Keratinocyte (primary cell): Measurements from ENCODE around the gene CEP43. TPM values are rescaled to one million over a fixed set of nuclear protein-coding genes. Genes with fewer than 3 reads are reported as not detected.

Experiments
- DNase-seq: peaks from one replicate; pipeline ENCODE4 v3.0.0-alpha.2; 2011; ENCODE audit warnings: low read depth, missing footprints, low spot score
- FAIRE-seq: peaks from 2 replicates; lab custom pipeline; 2011; peaks lifted over from hg19 to GRCh38; lab: Jason Lieb, UNC
- H2AFZ ChIP-seq: 2 replicates; pipeline ENCODE4 v1.6.0; 2012; ENCODE audit warnings: low read length, control low read depth, inconsistent platforms; ENCODE audit not compliant: control insufficient read depth
- H3K27ac ChIP-seq: 2 replicates; pipeline ENCODE4 v1.5.1; 2011; ENCODE audit warnings: low read length; ENCODE audit not compliant: control insufficient read depth, insufficient read depth
- H3K27me3 ChIP-seq: 3 replicates; pipeline ENCODE4 v1.6.0; 2011; ENCODE audit warnings: low read length; ENCODE audit not compliant: control insufficient read depth, insufficient read depth; ENCODE audit errors: extremely low read depth
- H3K36me3 ChIP-seq, 2 experiments: 2 replicates in 1 of 2; 3 replicates in 1 of 2; pipeline ENCODE4 v1.5.1; 2011; ENCODE audit warnings: low read length in 2 of 2, mild to moderate bottlenecking in 1 of 2; ENCODE audit not compliant: control insufficient read depth in 2 of 2, insufficient read depth in 2 of 2; ENCODE audit errors: extremely low read depth in 1 of 2
- H3K4me1 ChIP-seq: 3 replicates; pipeline ENCODE4 v1.5.1; 2011; ENCODE audit warnings: low read length; ENCODE audit not compliant: control insufficient read depth, insufficient read depth; ENCODE audit errors: extremely low read depth
- H3K4me2 ChIP-seq: 3 replicates; pipeline ENCODE4 v1.6.0; 2011; ENCODE audit warnings: low read depth, low read length; ENCODE audit not compliant: control insufficient read depth, insufficient read depth; ENCODE audit errors: extremely low read depth
- H3K4me3 ChIP-seq, 3 experiments: fragments of 200-600 bp in 1 of 3; sonication (generic) in 1 of 3; 2 replicates in 2 of 3; 3 replicates in 1 of 3; pipeline ENCODE4 v1.5.1; 2011 to 2016; ENCODE audit warnings: low read length in 3 of 3, mild to moderate bottlenecking in 3 of 3, control low read depth in 2 of 3, inconsistent platforms in 1 of 3, low read depth in 1 of 3, mixed read lengths in 1 of 3, mixed run types in 1 of 3, moderate library complexity in 1 of 3; ENCODE audit not compliant: control insufficient read depth in 2 of 3, insufficient read depth in 2 of 3; ENCODE audit errors: extremely low read depth in 1 of 3
- H3K79me2 ChIP-seq: 2 replicates; pipeline ENCODE4 v1.6.0; 2012; ENCODE audit warnings: low read length; ENCODE audit not compliant: control insufficient read depth, insufficient read depth
- H3K9ac ChIP-seq: 3 replicates; pipeline ENCODE4 v1.6.0; 2011; ENCODE audit warnings: low read length; ENCODE audit not compliant: control insufficient read depth, insufficient read depth; ENCODE audit errors: extremely low read depth
- H3K9me1 ChIP-seq: 3 replicates; pipeline ENCODE4 v1.6.0; 2011; ENCODE audit warnings: low read length; ENCODE audit not compliant: control insufficient read depth, insufficient read depth; ENCODE audit errors: extremely low read depth
- H3K9me3 ChIP-seq: 2 replicates; pipeline ENCODE4 v1.5.1; 2012; ENCODE audit warnings: low read depth, low read length; ENCODE audit not compliant: control insufficient read depth
- H4K20me1 ChIP-seq: 3 replicates; pipeline ENCODE4 v1.6.0; 2011; ENCODE audit warnings: low read length; ENCODE audit not compliant: control insufficient read depth, insufficient read depth; ENCODE audit errors: extremely low read depth
- EZH2 ChIP-seq: IDR thresholded peaks from one replicate; pipeline ENCODE4 v1.6.1; 2012; ENCODE audit warnings: inconsistent platforms, mild to moderate bottlenecking, low read length, moderate library complexity
- dilution Hi-C: fragments of 300-500 bp; cut with MboI; formaldehyde crosslinking; loops from one replicate; pipeline ENCODE4 v1.7.0; 2020; ENCODE audit warnings: low sequenced_read_pairs; ENCODE audit not compliant: extremely low pct_ligation_motif_present
- polyA plus RNA-seq, 5 experiments: library from polyadenylated mRNA; depleted of rRNA in 3 of 5; stranded (reverse) in 3 of 5; stranded (forward) in 1 of 5; unstranded in 1 of 5; fragments of >200 nt; gene quantifications; 1 replicate in 1 of 5; 2 replicates in 3 of 5; 3 replicates in 1 of 5; pipeline versions ENCODE4 v1.2.1 to v1.2.3, GENCODE V29; 2011 to 2012; ENCODE audit warnings: missing spikeins in 2 of 5, low read depth in 1 of 5, low replicate concordance in 1 of 5
- TF ChIP-seq, protein P1 (sequence below), 3 experiments: IDR thresholded peaks in 1 of 3; conservative IDR thresholded peaks in 1 of 3; optimal IDR thresholded peaks in 1 of 3; 2 replicates in 2 of 3; 3 replicates in 1 of 3; pipeline versions ENCODE3 to v1.5.1; 2011; ENCODE audit warnings: low read length in 3 of 3, mild to moderate bottlenecking in 3 of 3, moderate library complexity in 2 of 3, control low read depth in 1 of 3, inconsistent platforms in 1 of 3; ENCODE audit not compliant: insufficient read depth in 2 of 3; ENCODE audit errors: extremely low read depth in 1 of 3

CEP43 gene
- polyA plus RNA-seq, 1 donor (not counting 4 experiments of a cell fraction or from before 2014, with no cell fraction given): 18.4 TPM

DNA sequence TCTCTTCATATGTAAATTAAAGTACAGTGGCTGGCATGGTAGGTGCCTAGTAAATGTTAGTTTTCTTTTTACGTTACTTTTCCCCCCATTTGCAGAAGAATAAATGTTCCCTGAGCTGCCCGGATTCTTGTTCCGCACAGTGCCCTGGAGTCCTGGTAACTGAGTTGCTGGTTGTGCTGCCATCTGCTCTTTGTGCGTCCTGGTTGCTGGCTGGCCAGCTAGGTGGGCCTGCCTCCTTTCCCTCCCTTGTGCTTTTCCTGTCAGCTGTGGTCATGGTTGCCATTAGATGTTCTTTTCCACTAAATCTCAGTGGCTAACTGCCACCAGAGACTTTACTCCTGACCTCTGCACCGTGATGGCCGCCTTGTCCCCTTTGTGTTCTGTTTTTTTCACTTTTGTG lies 28.6 kb downstream of the CEP43 start:
- no peak overlapping the region for H3K9ac ChIP-seq
- no peaks in the 10 kb centered on the region for H3K9me3 ChIP-seq
- H3K9me1 ChIP-seq: no peaks in the 10 kb centered on the region
- no peak overlapping the region for H3K27ac ChIP-seq
- no peak overlapping the region for H3K4me2 ChIP-seq
- TF ChIP-seq, protein P1, sequence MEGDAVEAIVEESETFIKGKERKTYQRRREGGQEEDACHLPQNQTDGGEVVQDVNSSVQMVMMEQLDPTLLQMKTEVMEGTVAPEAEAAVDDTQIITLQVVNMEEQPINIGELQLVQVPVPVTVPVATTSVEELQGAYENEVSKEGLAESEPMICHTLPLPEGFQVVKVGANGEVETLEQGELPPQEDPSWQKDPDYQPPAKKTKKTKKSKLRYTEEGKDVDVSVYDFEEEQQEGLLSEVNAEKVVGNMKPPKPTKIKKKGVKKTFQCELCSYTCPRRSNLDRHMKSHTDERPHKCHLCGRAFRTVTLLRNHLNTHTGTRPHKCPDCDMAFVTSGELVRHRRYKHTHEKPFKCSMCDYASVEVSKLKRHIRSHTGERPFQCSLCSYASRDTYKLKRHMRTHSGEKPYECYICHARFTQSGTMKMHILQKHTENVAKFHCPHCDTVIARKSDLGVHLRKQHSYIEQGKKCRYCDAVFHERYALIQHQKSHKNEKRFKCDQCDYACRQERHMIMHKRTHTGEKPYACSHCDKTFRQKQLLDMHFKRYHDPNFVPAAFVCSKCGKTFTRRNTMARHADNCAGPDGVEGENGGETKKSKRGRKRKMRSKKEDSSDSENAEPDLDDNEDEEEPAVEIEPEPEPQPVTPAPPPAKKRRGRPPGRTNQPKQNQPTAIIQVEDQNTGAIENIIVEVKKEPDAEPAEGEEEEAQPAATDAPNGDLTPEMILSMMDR (optimal IDR thresholded peaks at IDR 0.05 in 1 of 3, IDR thresholded peaks at IDR 0.05 in 1 of 3, conservative IDR thresholded peaks at IDR 0.05 in 1 of 3; ENCODE audit: extremely low read depth in 1 of 3, insufficient read depth in 2 of 3, low read length in 3 of 3): no peak
- no peak for TF ChIP-seq EZH2
- no peak overlapping the region for H2AFZ ChIP-seq
- no peak for FAIRE-seq
- DNase-seq: no peak
- no peaks in the 10 kb centered on the region for H3K79me2 ChIP-seq
- no peaks in the 10 kb centered on the region for H3K4me1 ChIP-seq
- no peaks in the 10 kb centered on the region for H3K27me3 ChIP-seq
- dilution Hi-C loops: no loop called here
- H3K36me3 ChIP-seq: peaks cover 7 to 16% of the 10 kb centered on the region in 2 experiments
- no peak overlapping the region for H3K4me3 ChIP-seq
- no peaks in the 10 kb centered on the region for H4K20me1 ChIP-seq

DNA sequence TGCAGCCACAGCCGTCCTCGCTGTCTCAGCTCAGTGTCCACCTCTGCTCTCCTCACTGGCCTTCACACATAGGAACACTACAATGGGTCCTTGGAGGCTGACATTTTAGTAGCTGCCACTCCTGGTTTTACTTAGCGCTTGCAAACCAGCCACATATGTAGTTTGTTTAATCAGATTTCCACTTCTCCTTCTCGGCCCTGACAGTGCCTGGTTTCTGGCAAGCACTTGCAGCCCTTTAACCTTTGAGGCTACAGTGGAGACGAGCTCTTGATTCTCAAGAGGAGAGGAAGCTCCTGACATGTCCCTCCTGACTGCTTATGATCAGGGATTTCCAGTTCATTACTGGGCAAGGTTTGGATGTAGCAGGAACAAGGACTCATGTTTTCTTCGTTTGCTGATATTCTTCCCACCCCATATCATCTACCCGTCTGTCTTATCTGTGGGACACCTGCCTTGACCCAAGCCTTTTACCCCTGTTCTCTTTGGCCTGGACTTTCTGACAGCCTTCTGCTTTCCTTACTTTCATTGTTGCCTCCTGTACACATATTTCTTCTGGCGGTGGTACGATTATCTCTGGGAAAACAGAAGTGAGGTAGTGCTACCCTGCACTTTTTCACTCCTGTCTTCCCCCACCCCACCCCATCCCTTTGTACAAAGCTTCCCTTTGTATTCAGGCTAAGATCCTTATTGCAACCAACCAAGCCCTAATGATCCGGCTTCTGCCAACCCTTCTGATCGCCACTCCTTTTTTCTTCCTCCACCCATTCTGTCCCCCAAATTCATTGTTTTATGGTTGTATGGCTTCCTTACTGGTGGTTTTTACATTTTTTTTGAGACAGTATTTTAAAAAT lies 31.2 kb downstream of the CEP43 start:
- no peak overlapping the region for H3K4me3 ChIP-seq
- no peaks in the 10 kb centered on the region for H3K79me2 ChIP-seq
- no peaks in the 10 kb centered on the region for H3K9me3 ChIP-seq
- FAIRE-seq (no peak), DNase-seq (no peak)
- peaks cover 11 to 17% of the 10 kb centered on the region in 2 experiments for H3K36me3 ChIP-seq
- H3K4me2 ChIP-seq: no peak overlapping the region
- no peaks in the 10 kb centered on the region for H3K27me3 ChIP-seq
- TF ChIP-seq, protein P1 (optimal IDR thresholded peaks at IDR 0.05 in 1 of 3, IDR thresholded peaks at IDR 0.05 in 1 of 3, conservative IDR thresholded peaks at IDR 0.05 in 1 of 3; ENCODE audit: extremely low read depth in 1 of 3, insufficient read depth in 2 of 3, low read length in 3 of 3): no peak
- H2AFZ ChIP-seq: no peak overlapping the region
- dilution Hi-C loops: no loop called here
- H3K9ac ChIP-seq: no peak overlapping the region
- no peaks in the 10 kb centered on the region for H4K20me1 ChIP-seq
- no peaks in the 10 kb centered on the region for H3K4me1 ChIP-seq
- no peaks in the 10 kb centered on the region for H3K9me1 ChIP-seq
- no peak overlapping the region for H3K27ac ChIP-seq
